K562 (cell line): Measurements from ENCODE around the gene CORIN. TPM values are rescaled to one million over a fixed set of nuclear protein-coding genes. Genes with fewer than 3 reads are reported as not detected.

Source experiments
- ATAC-seq: fragments of 200-7000 bp; cut with Tn5 transposase; 3 replicates; pipeline ENCODE4 v1.9.1; 2020; ENCODE audit warnings: moderate library complexity
- BruUV-seq: library from RNA; stranded (reverse); fragments of 400-500 nt; replicated peaks from 2 replicates; lab custom pipeline; 2021; lab: Mats Ljungman, UMichigan
- CTCF ChIA-PET: fragments of 300-600 bp; formaldehyde crosslinking; extraction: SDS; loops from one replicate; lab custom pipeline; 2021; ENCODE audit warnings: low intra/inter-chr PET ratio; lab: Yijun Ruan, JAX
- POLR2A ChIA-PET: fragments of 300-600, 350-650 bp; sonication (Branson Sonifier 250); formaldehyde crosslinking; extraction: SDS; loops from one replicate; lab custom pipeline; 2021; ENCODE audit warnings: antibody characterized with exemption, inconsistent platforms; lab: Yijun Ruan, JAX
- DNase-seq, 4 experiments: peaks; one replicate each; pipeline versions ENCODE4 v3.0.0 to v3.0.0-alpha.2; 2011 to 2018; ENCODE audit warnings: low spot score in 3 of 4, mixed read lengths in 3 of 4; ENCODE audit errors: extremely low read depth in 1 of 4
- FAIRE-seq: peaks from 2 replicates; lab custom pipeline; 2011; peaks lifted over from hg19 to GRCh38; lab: Jason Lieb, UNC
- H2AFZ ChIP-seq: 2 replicates; pipeline ENCODE4 v1.6.0; 2011; ENCODE audit warnings: low read depth, low read length, control low read depth, inconsistent platforms
- H3K27ac ChIP-seq: fragments of 200-600 bp; 3 replicates; pipeline ENCODE4 v1.8.0; 2011; ENCODE audit warnings: low read depth, mild to moderate bottlenecking, control low read depth, inconsistent platforms, low read length, moderate library complexity, mixed read lengths; ENCODE audit errors: extremely low read depth
- H3K27me3 ChIP-seq, 2 experiments: fragments of 300-600 bp in 1 of 2; 2 replicates in 1 of 2; 3 replicates in 1 of 2; pipeline versions ENCODE4 v1.6.0 to v1.8.0; 2011; ENCODE audit warnings: inconsistent platforms in 2 of 2, low read length in 2 of 2, mild to moderate bottlenecking in 1 of 2, mixed read lengths in 1 of 2, moderate library complexity in 1 of 2; ENCODE audit not compliant: control insufficient read depth in 2 of 2, insufficient read depth in 2 of 2
- H3K36me3 ChIP-seq: fragments of 300-600 bp; 3 replicates; pipeline ENCODE4 v1.8.0; 2011; ENCODE audit warnings: mild to moderate bottlenecking, low read length, inconsistent platforms; ENCODE audit not compliant: control insufficient read depth, insufficient read depth
- H3K4me1 ChIP-seq, 2 experiments: fragments of 200-600 bp in 1 of 2; replicated peaks in 1 of 2; 2 replicates in 1 of 2; 3 replicates in 1 of 2; pipeline versions ENCODE4 v1.5.1 to v1.8.0; 2011; ENCODE audit warnings: inconsistent platforms in 2 of 2, low read length in 2 of 2, mild to moderate bottlenecking in 1 of 2, mixed read lengths in 1 of 2, moderate library complexity in 1 of 2; ENCODE audit not compliant: control insufficient read depth in 2 of 2, insufficient read depth in 2 of 2
- H3K4me2 ChIP-seq: 2 replicates; pipeline ENCODE4 v1.6.1; 2011; ENCODE audit warnings: low read length, control low read depth, inconsistent platforms, mixed read lengths; ENCODE audit not compliant: insufficient read depth
- H3K4me3 ChIP-seq: fragments of 200-600 bp; sonication (generic), shearing (Covaris generic); 2 replicates; pipeline ENCODE4 v1.5.1; 2016; ENCODE audit warnings: control low read depth, inconsistent platforms
- H3K79me2 ChIP-seq: fragments of 200-600 bp; 3 replicates; pipeline ENCODE4 v1.8.0; 2011; ENCODE audit warnings: low read length, inconsistent platforms; ENCODE audit not compliant: control insufficient read depth, insufficient read depth
- H3K9ac ChIP-seq, 2 experiments: 2 replicates each; pipeline versions ENCODE4 v1.6.0 to v1.6.1; 2011; ENCODE audit warnings: low read depth in 2 of 2, low read length in 2 of 2, control low read depth in 1 of 2, inconsistent platforms in 1 of 2, mild to moderate bottlenecking in 1 of 2, mixed read lengths in 1 of 2; ENCODE audit not compliant: insufficient read depth in 1 of 2
- H3K9me1 ChIP-seq: one replicate; pipeline ENCODE4 v1.6.0; 2011; ENCODE audit warnings: inconsistent platforms, mild to moderate bottlenecking, low read length, moderate library complexity; ENCODE audit not compliant: control insufficient read depth, insufficient read depth
- H3K9me3 ChIP-seq: replicated peaks from 2 replicates; pipeline ENCODE4 v1.5.1; 2011; ENCODE audit warnings: low read depth, low read length, inconsistent platforms; ENCODE audit not compliant: control insufficient read depth, insufficient read depth
- H4K20me1 ChIP-seq: replicated peaks from 2 replicates; pipeline ENCODE4 v1.6.1; 2011; ENCODE audit warnings: low read length, inconsistent platforms, mixed read lengths; ENCODE audit not compliant: control insufficient read depth, insufficient read depth
- POLR2G ChIP-seq: fragments of 200-400 bp; formaldehyde crosslinking; IDR thresholded peaks from 2 replicates; pipeline ENCODE4 v1.6.1; 2017; ENCODE audit warnings: low read depth, mild to moderate bottlenecking, antibody characterized with exemption, low read length, moderate library complexity
- SNIP1 ChIP-seq: fragments of 450-650 bp; IDR thresholded peaks from 2 replicates; pipeline ENCODE4 v1.7.1; 2017; ENCODE audit warnings: low read depth, mild to moderate bottlenecking
- TOE1 ChIP-seq, 2 experiments: fragments of 450-650 bp in 1 of 2; sonication (generic) in 1 of 2; formaldehyde crosslinking in 1 of 2; IDR thresholded peaks; 2 replicates each; pipeline versions ENCODE4 v1.7.1 to v1.8.0; 2016 to 2022; ENCODE audit warnings: borderline replicate concordance in 2 of 2, mild to moderate bottlenecking in 2 of 2, antibody characterized with exemption in 1 of 2, inconsistent platforms in 1 of 2, low read depth in 1 of 2, missing genetic modification reagents in 1 of 2, moderate library complexity in 1 of 2
- ZNF695 ChIP-seq: fragments of 450-650 bp; formaldehyde crosslinking; IDR thresholded peaks from 2 replicates; pipeline ENCODE4 v1.4.0; 2020; ENCODE audit warnings: mild to moderate bottlenecking, moderate library complexity
- WGBS: fragments of 100-300 bp; shearing (Covaris generic); methylation state at CpG from one replicate; pipeline ENCODE4 v1.1.6; 2016; ENCODE audit warnings: low coverage, mixed read lengths; ENCODE audit not compliant: insufficient coverage; ENCODE audit errors: missing lambda C conversion rate; 5-methylcytosine and 5-hydroxymethylcytosine counted together
- in situ Hi-C: fragments of 300-500 bp; cut with MboI; formaldehyde crosslinking; loops from 4 replicates; pipeline ENCODE4 v1.15.0; 2018; ENCODE audit warnings: inconsistent platforms, mixed read lengths
- intact Hi-C: fragments of 100-400 bp; cut with micrococcal nuclease; formaldehyde crosslinking; loops from 2 replicates; pipeline ENCODE4 v1.14.2; 2022
- polyA plus RNA-seq, 8 experiments: library from polyadenylated mRNA; depleted of rRNA in 4 of 8; stranded (reverse) in 5 of 8; unstranded in 3 of 8; fragments of >200 nt; fragmentation: Nextera tagmentation in 2 of 8; fragmentation: Illumina TruSeq in 1 of 8; extraction: Ambion mirVana in 2 of 8; extraction: Trizol in 1 of 8; gene quantifications; 2 replicates each; pipeline versions ENCODE4 v1.2.1 to v1.2.3, GENCODE V29; 2011 to 2014; ENCODE audit warnings: inconsistent platforms in 1 of 8, missing spikeins in 1 of 8
- total RNA-seq, 7 experiments: library from RNA; depleted of rRNA in 6 of 7; stranded (reverse); fragments of >200 nt in 6 of 7; fragmentation: Illumina TruSeq in 2 of 7; extraction: Trizol in 2 of 7; gene quantifications; 2 replicates each; pipeline versions ENCODE4 v1.2.1 to v1.2.3, GENCODE V29; 2011 to 2021; ENCODE audit warnings: low replicate concordance in 1 of 7

CORIN gene
- total and polyA plus RNA-seq, 9 of the 15 experiments (the other 6 are each of a cell fraction or from before 2014, with no cell fraction given): 0.04 to 0.31 (median 0.08) TPM; not detected in 4

DNA sequence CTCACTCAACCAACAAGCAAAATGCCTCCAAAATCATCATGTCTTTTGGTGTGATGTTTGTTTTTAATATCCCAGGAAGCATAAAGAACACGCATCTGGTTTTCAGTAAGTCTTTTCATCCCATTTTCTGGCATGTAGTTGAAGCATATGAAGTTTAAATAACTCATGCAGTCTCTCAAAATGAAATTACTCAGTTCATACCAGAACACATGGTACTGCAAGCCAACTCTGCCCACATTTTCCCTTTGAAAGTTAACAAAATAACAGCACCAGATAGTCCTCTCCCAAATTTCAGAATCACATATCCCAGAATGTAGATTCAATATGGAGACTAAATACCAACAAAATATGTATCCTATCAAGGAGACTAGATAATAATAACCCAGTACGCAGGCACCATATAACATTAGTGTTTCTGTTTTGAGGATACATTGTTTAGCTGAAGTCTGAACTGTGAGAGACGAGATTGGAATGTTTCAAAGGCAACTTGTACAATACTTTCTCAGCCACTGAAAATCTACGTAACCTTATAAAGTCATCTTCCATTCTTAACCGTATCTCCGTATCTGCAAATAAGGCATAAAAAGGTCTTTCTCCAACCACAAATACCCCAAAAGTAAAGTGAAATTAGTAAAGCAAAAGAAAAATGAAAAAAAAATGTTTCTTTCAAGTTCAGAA lies 23.1 kb downstream of the CORIN start:
- Histone ChIP-seq H3K27me3 (peaks cover 0 to 3% of the 10 kb centered on the region in 2 experiments; a peak in 1 of 5 replicates), H3K79me2 (no peaks in the 10 kb centered on the region), H3K36me3 (no peaks in the 10 kb centered on the region), H3K4me2 (no peak overlapping the region)
- intact Hi-C loops (no loop called here), in situ Hi-C loops (no loop called here)
- DNase-seq: no peak
- CTCF ChIA-PET: no interaction called here
- WGBS: 2% methylated on average over 6 of the region's 6 CpGs
- TF ChIP-seq ZNF695 (CRISPR knock-in tag) (no peak), POLR2G (no peak), TOE1 (IDR thresholded peaks at IDR 0.05; ENCODE audit: borderline replicate concordance) (no peak), TOE1 (CRISPR knock-in tag; IDR thresholded peaks at IDR 0.05; ENCODE audit: borderline replicate concordance, low read depth) (no peak), SNIP1 (no peak)
- TF ChIP-seq, all 486 proteins: peak for 0
- Histone ChIP-seq H3K9me1 (no peaks in the 10 kb centered on the region), H2AFZ (no peak overlapping the region), H3K27ac (no peak overlapping the region), H3K4me3 (no peak overlapping the region), H3K9ac (no peak overlapping the region), H4K20me1 (no peaks in the 10 kb centered on the region), H3K9me3 (no peaks in the 10 kb centered on the region), H3K4me1 (no peaks in the 10 kb centered on the region)
- no peak for ATAC-seq
- POLR2A ChIA-PET: no interaction called here
- FAIRE-seq: no peak
- no TSS peak for BruUV-seq
